Stimulated activated CD8-positive, alpha-beta memory T cell treated with anti-CD3 and anti-CD28 coated beads, Interleukin-15, amount 100 ng/mL, for 1 hour (primary cell): ENCODE results near the gene CH25H.
A peak's percentile ranks its signal among the peaks of the same experiment; 100 is the strongest.
"Not testable (repeated sequence)": the region's sequence is repeated elsewhere in the genome, so short reads cannot be mapped to it uniquely, and the experiment has no call there.

ENCODE experiments used
- DNase-seq: peaks from one replicate; pipeline ENCODE4 v3.0.0-alpha.2; 2020; ENCODE audit warnings: low read depth

Gene CH25H, protein sequence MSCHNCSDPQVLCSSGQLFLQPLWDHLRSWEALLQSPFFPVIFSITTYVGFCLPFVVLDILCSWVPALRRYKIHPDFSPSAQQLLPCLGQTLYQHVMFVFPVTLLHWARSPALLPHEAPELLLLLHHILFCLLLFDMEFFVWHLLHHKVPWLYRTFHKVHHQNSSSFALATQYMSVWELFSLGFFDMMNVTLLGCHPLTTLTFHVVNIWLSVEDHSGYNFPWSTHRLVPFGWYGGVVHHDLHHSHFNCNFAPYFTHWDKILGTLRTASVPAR

DNA sequence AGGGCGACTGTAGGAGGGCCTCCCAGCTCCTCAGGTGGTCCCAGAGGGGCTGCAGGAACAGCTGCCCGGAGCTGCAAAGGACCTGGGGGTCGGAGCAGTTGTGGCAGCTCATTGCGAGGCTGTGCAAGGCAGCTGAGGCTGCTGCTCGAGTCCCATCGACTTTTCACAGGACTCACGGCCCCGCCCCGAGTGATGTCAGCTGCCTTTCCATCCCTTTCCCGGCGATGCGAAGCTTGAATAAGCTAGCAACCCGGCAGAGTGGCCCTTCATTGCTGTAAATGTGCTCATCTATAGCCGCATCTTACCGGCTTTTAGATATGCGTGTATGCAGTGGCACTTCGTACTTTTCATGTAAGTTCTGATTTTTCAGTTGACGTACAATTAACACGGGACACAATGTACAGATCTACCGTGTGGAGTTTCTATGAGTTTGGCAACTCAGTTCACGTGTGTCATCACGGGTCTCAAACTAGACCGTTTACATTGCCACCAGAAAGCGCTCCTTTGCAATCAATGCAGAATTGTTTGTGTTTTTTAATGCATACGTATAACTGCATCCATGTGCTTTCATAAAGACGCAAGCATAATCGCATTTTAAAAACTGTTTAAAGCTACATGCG lies at the start of gene CH25H:
Gene CH25H, minus strand, starts transcription at position 137 of the 620 bp plus-strand sequence. Its CDS starts 25 bp downstream, at position 112.
- no peak for DNase-seq

DNA sequence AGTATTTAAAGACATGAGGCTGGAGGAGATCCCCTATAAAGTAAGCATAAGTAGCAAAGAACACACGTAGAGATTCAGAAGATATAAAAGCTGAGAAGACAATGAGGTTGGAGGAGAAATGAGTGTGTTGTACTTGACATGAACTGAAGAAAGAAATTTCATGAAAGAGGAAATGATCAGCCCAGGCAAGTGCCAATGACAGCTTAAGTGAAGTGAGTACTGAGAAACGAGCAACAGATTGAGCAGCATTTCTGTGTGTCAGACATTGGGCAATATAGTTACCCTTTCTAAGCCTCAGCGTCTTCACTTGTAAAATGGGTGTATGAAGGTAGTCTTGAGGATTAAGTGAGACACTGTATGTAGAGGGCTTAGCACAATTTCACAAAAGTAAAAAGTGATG lies 49.2 kb upstream of the CH25H start:
- no peak for DNase-seq

DNA sequence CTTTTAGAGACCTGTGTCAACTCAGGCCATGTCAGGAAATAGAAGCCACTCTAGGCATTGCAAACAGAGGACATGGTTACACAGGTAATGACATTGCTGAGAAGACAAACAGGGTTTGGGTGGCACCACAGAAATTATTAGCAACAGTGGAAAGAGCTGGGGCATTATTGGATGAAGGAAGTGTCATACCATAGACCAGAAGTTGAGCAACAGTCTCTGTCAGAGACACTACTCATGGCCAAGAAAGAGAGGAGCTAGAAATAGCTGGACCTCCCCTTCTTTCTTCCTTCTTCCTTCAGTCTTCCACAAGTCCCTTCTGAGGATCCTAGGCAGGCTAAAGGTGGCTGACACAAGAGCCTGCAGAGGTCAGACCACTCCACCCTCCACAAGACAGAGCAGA lies 48.7 kb upstream of the CH25H start:
- DNase-seq = no peak

DNA sequence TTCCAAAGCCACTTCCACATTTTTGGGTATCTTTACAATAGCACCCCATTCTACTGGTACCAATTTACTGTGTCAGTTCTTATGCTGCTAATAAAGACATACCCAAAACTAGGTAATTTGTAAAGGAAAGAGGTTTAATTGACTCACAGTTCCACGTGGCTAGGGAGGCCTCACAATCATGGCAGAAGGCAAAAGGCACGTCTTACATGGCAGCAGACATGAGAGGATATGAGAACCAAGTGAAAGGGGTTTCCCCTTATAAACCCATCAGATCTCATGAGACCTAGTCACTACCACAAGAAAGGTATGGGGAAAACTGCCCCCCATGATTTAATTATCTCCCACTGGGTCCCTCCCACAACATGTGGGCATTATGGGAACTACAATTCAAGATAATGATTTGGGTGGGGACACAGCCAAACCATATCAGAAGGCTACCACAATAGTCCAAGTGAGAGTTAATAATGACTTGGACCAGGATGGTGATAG lies 48.0 kb upstream of the CH25H start:
- DNase-seq = not testable (repeated sequence)

DNA sequence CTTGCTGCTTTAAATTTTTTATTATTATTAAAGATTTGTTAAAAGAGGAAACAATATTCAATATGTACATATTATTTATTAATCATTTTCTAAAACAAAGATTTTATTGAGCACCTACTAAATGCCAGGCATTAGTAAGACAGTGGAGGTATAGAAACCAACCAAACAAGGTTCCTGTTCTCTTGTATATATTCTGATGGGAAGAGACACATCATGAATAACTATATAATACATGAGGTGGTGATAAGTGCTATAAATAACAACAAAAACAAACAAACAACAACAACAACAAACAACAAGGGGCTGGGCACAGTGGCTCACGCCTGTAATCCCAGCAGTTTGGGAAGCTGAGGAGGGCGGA lies 45.1 kb upstream of the CH25H start:
- DNase-seq = no peak

DNA sequence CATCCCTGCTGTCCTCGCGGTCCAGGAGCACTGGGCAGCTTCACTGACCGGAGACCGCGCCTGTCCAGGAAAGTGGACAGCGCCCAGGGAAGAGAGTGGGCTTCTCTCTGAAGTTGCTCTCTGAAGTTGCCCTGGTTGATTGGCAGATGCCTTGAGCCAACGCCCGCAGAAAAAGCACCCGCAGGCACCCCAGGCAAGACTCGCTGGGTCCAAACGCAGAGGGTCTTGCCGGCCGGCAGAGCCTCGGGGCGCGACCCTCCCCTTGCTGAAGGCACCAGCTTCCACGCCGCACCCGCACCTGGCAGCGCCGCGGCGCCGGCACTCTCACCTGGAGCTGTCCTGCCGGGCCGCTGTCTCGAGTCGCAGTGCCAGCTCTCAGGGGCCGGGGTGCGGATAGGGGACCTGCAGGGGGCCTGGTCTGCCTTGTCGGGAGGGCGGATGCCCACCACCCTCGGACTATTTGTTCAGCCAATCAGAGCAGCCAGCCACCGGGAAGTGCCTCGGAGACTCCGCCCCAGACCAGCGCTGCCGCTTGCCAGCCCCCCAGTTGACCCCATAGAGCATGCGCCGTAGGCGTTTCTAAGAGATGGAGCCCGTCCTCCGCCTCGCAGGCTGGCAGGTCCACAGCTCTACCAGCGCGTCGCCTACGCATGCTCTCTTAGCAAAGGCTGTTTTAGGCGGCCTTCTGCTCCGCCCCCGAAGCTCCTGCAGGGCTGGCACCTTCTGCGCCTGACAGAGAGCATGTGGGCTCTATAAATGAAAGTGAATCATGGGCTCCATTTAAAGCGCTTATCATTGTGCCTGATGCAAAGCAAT lies 44.5 kb upstream of the CH25H start, which contains the start of gene LIPA:
Gene LIPA, minus strand, starts transcription at position 367 of the 816 bp plus-strand sequence. CDS start 4,127 bp downstream, outside the sequence.
- DNase-seq = peak; percentile 86

DNA sequence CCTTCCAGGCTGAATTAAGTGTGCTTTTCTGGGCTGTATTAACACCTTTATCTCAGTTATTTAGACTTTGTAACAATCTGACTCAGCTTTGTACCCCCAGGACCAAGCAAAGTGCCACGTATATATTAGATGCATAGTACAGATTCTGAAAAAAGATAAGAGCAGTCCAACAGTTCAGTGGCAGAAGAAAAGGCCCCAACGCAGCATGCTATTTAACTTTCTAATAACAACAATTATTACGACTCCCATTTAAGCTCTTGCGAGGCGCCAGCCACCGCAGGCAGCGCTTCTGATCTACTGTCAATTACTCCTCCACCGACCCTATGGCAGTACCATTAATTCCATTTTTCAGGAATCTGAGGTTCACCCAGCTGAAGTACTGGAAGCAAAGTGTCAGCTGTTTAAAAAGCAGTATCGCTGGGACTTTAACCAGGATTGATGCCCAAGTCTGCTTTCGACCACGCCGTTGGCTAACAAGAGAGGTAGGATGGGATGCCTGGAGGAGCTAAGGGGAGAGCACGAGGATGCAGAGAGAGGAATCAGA lies 43.8 kb upstream of the CH25H start:
- DNase-seq = no peak

DNA sequence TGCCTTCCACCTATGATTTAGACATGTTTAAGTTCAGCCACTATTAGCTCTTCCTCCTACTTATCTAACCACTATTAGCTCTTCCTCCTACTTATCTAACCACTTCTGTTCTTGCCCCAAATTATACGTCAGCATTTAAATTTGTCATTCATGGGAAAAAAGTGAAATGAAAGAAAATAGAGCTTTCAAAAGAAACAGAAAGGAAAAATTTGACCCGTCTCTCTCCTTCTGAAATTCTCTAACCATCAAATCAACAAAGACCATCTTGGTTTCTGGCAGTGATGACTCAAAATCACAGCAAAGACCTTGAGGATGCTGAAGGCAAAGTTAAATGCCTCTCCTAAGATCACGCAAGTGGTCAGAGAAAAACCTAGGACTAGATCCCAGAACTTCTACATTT lies 41.9 kb upstream of the CH25H start:
- no peak for DNase-seq

DNA sequence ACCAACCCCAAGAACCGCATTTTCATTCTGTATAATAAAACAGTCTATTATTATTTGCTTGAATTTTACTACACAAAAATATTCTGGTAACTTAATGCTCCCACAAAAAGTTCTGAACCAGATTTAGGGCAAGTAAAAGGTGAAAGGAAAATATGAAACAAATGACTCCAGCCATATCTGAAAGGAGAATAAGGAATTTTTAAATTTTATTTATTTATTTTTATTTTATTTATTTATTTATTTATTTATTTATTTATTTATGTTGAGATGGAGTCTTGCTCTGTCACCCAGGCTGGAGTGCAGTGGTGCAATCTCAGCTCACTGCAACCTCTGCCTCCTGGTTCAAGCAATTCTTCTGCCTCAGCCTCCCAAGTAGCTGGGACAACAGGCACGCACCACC lies 40.5 kb upstream of the CH25H start:
- not testable (repeated sequence) for DNase-seq

DNA sequence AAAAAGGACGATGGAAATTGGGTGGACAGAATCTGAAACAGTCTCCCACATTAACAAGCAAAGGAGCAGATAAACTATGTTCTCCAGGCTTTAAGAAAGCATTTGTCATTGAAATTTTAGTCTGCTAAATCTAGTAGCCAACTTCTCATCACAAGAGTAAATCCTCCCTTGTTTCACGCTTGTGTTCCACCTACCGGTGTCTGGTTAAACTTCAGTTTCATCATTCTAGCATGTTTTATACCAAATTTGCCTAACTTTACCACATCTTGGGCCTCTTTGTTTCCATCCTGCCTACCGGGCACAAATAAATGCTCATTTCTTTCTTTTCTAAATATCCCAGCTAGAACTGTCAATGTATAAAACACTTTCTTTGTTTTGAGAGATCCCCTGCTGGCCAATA lies 38.7 kb upstream of the CH25H start:
- no peak for DNase-seq

DNA sequence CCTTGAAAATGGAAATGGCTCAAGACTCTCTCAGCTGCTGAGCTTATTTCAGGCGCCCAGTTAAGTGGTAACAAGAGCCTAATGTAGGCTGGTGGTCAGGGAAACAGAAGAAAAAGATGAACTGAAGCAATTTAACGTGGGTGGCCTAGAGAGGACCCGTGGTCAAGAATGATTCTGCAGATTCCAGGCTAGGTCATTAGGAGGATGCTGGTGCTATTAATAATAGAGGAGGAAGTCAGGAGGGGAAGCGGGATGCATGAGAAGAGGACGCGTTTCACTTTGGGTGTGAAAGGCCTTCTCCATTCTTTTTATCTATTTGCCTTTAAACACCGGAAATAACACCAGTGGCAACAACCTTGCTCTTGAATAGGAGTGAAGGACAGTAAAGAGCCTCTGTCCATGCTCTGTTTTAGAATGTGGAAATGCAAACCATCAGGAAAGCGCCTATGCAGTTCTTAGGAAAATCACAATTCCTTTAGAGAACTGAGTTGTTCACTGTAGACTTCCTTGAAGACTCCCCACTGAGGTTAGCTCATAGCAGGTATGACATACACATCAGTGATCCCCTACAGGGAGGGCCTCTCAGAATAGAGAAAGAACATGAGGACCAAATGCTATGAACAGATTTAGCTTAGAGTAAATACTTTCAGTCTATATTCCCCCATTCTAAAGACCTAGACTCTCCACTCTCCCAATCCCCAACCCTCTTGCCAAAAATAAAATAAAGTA lies 35.9 kb upstream of the CH25H start:
- no peak for DNase-seq

DNA sequence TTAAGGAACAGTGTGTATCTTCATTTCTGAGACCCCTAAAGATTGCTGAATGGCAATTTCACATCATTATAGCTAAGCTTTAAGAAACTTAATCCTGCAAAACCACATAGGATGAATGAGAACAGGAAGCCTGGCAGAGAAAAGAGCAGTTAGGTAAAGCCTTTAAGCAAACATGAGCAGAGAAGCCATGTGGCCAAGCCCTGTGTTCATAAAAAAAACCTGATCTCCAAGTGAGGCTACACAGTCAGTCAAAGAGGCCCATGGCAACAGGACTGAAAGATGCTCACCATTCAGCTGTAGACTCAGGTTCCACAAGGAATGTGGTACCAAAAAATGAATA lies 35.2 kb upstream of the CH25H start:
- no peak for DNase-seq

DNA sequence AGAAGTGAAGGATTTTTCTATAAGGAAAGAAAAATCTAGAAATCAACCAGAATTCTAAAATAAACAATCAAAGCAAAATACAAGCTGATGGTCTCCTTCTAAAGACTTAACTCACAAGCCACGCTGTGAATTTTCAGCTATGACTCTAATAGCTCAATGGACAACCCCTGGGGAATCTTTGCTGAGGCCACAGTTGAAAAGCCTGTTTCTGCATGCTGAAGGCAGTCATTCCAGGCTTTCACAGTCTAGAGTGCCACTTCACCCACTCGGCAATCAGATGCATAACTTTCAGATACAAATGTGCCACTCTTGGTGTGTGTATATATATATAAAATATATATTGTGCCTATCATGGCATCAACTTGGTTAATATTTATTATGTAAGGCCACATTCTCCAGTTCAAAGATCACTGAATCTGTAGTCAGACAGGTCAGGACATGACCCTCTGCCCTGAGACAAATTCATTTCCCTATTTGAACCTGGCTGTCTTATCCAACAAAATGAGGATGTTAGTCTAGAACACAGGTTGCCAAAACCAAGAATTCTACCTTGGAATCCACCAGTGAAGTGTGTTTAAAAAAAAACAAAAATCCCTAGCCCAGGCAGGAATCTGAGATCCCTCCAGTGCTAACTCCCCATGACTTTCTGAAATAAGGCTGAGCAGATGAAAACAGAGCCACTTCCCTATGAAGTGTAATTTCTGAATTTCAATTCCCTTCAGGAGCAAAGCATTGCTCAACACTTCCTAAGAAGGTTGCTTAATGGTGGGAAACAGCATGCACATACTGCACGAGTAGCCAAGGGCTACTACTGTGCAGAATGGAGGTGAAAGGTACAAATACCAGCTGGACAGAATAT lies 34.6 kb upstream of the CH25H start:
- DNase-seq = no peak

DNA sequence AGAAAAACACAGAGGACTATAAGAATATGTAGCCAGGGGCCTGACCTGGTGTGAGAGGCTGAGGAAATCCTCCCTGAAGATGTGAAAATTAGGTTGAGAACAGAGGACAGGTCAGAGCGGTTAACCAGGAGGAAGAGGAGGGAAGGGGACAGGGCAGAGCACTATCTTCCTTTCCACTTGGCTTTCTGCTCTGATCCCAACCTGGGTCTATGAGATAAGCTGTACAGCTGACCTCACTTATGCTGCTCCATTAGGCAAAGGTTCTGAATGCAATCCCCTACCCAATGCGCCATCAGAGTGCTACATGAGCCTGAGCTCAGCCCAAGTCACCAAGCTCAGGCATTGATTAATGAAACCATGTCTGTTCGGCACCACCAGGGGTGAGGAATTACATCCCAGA lies 33.9 kb upstream of the CH25H start:
- no peak for DNase-seq

DNA sequence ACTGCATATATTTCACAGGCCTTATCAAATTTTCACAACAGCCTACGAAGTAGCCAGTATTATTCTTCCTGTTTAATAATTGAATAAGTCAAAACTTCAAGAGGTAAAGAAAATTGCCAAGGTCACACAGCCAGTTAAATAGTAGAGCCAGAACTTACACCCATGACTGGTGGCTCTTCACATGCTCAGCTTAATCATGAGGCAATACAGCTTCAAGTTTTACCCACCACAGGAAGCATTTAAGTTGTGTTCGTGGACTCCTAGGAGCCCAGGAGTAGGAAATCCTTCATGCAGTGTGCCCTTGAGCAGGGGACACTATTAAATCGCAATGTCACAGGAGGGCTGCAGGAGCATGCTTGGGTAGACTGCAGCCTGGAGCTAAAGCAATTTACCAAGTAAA lies 33.4 kb upstream of the CH25H start:
- no peak for DNase-seq

DNA sequence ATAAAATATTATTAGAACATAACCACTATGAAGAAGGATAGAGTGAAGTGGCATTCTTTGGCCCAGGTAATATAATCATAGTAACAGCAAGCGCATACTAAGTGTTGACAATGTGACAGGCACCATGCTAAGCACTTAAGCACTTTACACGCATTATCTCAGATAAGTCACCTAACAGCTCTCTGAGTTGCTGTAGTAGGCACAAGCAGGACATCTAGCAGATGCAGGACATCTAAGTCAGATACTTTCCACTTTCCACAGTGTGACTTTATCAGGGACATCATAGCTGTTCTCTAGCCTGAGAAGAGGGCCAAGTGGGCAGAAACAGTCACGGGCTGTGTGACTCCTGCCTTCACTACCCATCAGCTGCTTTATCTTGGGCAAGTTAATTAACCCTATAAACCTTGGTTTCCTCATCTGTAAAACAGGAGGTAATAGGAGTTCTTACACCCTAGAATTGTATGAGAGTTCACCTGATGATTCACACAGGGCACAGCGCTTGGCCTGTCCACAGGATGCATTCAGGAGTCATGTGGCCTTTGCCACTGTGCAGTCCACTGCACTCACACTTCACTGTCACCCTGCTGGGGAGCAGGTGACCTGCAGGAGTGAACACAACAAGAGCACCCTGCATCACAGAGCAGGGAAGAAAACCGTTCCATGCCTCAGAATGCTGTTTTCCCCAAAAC lies 32.0 kb upstream of the CH25H start:
- DNase-seq = no peak

DNA sequence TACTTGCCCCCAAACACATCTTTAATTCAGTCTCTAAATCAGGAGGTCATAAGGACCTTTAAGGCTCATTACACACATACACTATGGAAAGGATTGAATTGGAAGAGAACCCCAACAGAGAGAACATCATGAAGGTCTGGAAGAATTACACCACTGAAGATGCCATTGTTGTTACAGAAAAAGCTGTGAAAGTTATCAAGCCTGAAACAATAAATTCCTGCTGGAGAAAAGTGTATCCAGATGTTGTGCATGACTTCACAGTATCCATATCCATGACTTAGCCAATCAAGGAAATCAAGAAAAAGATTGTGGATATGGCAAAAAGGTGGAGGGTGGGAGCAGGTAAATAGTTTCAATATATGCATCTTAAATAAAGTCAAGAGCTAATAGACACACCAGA lies 30.7 kb upstream of the CH25H start:
- no peak for DNase-seq

DNA sequence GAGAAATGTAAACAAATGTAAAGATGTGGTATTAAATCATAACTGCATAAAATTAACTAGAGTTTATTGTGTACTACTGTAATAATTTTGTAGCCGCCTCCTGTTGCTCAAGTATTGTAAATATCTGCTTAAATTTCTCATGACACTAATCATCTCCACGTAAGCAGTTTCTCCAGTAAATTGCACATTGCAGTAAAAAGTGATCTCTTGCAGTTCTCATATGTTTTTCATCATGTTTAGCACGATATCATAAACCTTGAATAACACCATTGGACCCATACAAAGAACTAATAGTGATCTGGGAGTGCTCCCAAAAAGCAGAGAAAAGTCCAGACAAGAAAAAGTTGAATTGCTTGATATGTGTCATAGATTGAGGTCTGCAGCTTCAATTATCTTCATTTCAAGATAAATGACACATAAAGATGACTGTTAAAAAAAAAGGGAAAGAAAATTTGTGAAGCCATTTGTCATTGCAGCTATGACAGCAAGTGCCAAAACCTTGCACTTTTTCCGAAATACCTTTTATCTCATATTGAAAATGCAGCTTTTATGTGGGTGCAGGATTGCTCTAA lies 29.2 kb upstream of the CH25H start:
- DNase-seq = no peak

DNA sequence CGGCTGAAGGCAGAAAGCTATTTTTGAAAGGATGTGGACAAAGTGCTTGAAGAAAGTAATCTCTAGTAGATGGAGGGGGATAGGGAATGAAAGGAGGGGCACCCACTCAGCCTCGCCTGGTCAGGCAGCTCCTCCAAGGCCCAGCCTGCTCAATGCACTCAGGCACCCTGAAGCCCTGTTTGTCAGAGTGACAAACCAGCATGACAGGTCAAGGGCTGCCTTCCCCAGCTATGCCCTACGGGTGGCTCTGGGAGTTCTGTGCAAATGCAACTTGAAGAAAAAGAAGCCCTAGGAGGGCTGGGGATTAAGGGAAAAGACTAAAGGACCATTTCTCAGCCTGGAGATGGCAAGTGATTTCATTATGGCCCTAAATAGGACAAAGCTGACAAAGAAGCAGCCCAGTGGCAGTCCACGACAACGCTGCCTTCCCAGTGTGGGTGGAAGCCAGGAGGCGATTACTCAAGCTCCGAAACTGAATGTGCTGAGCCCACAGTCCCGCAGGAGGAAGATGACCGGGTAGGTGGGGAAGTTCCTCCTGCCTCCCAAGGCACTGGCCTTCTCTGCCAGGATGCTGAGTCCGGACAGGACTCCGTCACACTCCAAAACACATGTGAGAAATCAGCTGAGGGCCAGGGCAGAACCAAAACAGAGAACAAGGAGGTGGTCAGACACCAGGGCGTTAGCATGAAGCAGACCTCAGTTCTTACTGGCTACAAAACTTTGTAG lies 28.1 kb upstream of the CH25H start:
- DNase-seq = no peak
